Mucosa of stomach (tissue), 1 donor: ENCODE results near the gene SLC25A22.

Experiments used
- H3K27me3 ChIP-seq: one replicate; pipeline ENCODE4 v1.7.0; 2013; ENCODE audit warnings: mild to moderate bottlenecking, low read length; ENCODE audit not compliant: control insufficient read depth, insufficient read depth
- H3K36me3 ChIP-seq: one replicate; pipeline ENCODE4 v1.7.0; 2013; ENCODE audit warnings: low read length; ENCODE audit not compliant: control insufficient read depth, insufficient read depth
- H3K4me1 ChIP-seq: one replicate; pipeline ENCODE4 v1.7.0; 2013; ENCODE audit warnings: mild to moderate bottlenecking, low read length; ENCODE audit not compliant: control insufficient read depth, insufficient read depth
- H3K4me3 ChIP-seq: one replicate; pipeline ENCODE4 v1.7.0; 2013; ENCODE audit warnings: low read length
- H3K9ac ChIP-seq: one replicate; pipeline ENCODE4 v1.7.0; 2013; ENCODE audit warnings: mild to moderate bottlenecking, low read length, moderate library complexity
- H3K9me3 ChIP-seq: one replicate; pipeline ENCODE4 v1.7.0; 2013; ENCODE audit warnings: mild to moderate bottlenecking, low read length, moderate library complexity; ENCODE audit not compliant: control insufficient read depth
- donor health status: Pancreatic carcinoma.

The SLC25A22 gene

GRCh38 chr11:825366-826226 lies 27.5 kb upstream of the SLC25A22 start:
- Histone ChIP-seq H3K4me3 (no peak overlapping the region), H3K36me3 (no peaks in the 10 kb centered on the region), H3K4me1 (peaks cover 91% of the 10 kb centered on the region), H3K27me3 (peaks cover 12% of the 10 kb centered on the region), H3K9me3 (no peaks in the 10 kb centered on the region), H3K9ac (peak overlapping the region; percentile 89)

GRCh38 chr11:824942-825341 lies 26.9 kb upstream of the SLC25A22 start:
- Histone ChIP-seq H3K27me3 (peaks cover 8% of the 10 kb centered on the region), H3K9ac (peak overlapping the region; percentile 89), H3K9me3 (no peaks in the 10 kb centered on the region), H3K4me3 (no peak overlapping the region), H3K4me1 (peaks cover 90% of the 10 kb centered on the region), H3K36me3 (no peaks in the 10 kb centered on the region)

- Histone ChIP-seq H3K4me3 (no peak overlapping the region), H3K4me1 (peaks cover 84% of the 10 kb centered on the region), H3K36me3 (no peaks in the 10 kb centered on the region), H3K9ac (peak overlapping the region; percentile 89), H3K27me3 (peaks cover 8% of the 10 kb centered on the region), H3K9me3 (no peaks in the 10 kb centered on the region)
Observed at GRCh38 chr11:824292-824880, 26.3 kb upstream of the SLC25A22 start.

- Histone ChIP-seq H3K27me3 (peaks cover 8% of the 10 kb centered on the region), H3K4me1 (peaks cover 80% of the 10 kb centered on the region), H3K9ac (no peak overlapping the region), H3K36me3 (no peaks in the 10 kb centered on the region), H3K9me3 (no peaks in the 10 kb centered on the region), H3K4me3 (no peak overlapping the region)
Observed at GRCh38 chr11:823441-824291, 25.6 kb upstream of the SLC25A22 start.

GRCh38 chr11:821512-822371 lies 23.7 kb upstream of the SLC25A22 start:
- no peaks in the 10 kb centered on the region for H3K27me3 ChIP-seq
- H3K9me3 ChIP-seq = no peaks in the 10 kb centered on the region
- H3K4me1 ChIP-seq = peaks cover 71% of the 10 kb centered on the region
- peak overlapping the region; percentile 18 for H3K9ac ChIP-seq
- no peak overlapping the region for H3K4me3 ChIP-seq
- no peaks in the 10 kb centered on the region for H3K36me3 ChIP-seq

GRCh38 chr11:820655-821511 lies 22.8 kb upstream of the SLC25A22 start:
- Histone ChIP-seq H3K36me3 (no peaks in the 10 kb centered on the region), H3K9me3 (no peaks in the 10 kb centered on the region), H3K4me3 (peak overlapping the region; percentile 84), H3K9ac (peak overlapping the region; percentile 85), H3K4me1 (peaks cover 63% of the 10 kb centered on the region), H3K27me3 (no peaks in the 10 kb centered on the region)

- H3K27me3 ChIP-seq = no peaks in the 10 kb centered on the region
- peaks cover 56% of the 10 kb centered on the region for H3K4me1 ChIP-seq
- H3K36me3 ChIP-seq = no peaks in the 10 kb centered on the region
- no peaks in the 10 kb centered on the region for H3K9me3 ChIP-seq
- peak overlapping the region; percentile 84 for H3K4me3 ChIP-seq
- H3K9ac ChIP-seq = peak overlapping the region; percentile 85
Observed at GRCh38 chr11:819943-820649, 22.0 kb upstream of the SLC25A22 start.

- Histone ChIP-seq H3K27me3 (no peaks in the 10 kb centered on the region), H3K4me1 (peaks cover 49% of the 10 kb centered on the region), H3K9ac (peak overlapping the region; percentile 96), H3K4me3 (peak overlapping the region; percentile 84), H3K36me3 (no peaks in the 10 kb centered on the region), H3K9me3 (no peaks in the 10 kb centered on the region)
Observed at GRCh38 chr11:819129-819931, 21.2 kb upstream of the SLC25A22 start.

- Histone ChIP-seq H3K36me3 (no peaks in the 10 kb centered on the region), H3K27me3 (no peaks in the 10 kb centered on the region), H3K9ac (peak within 1 kb of the TSS; percentile 96), H3K9me3 (no peaks in the 10 kb centered on the region), H3K4me3 (peak within 1 kb of the TSS; percentile 71), H3K4me1 (peaks cover 41% of the 10 kb centered on the region)
Observed at GRCh38 chr11:818396-819128, 20.5 kb upstream of the SLC25A22 start, which contains the start of gene PNPLA2. Gene PNPLA2 (plus strand): TSS chr11:818914. CDS start chr11:819719, 805 bp downstream.
